ENCODE results near the gene C6orf120. TPM values are rescaled to one million over a fixed set of nuclear protein-coding genes. Genes with fewer than 3 reads are reported as not detected.

C6orf120 gene
- total and polyA plus RNA-seq, 9 of the 15 experiments (the other 6 are each of a cell fraction or from before 2014, with no cell fraction given), result 7.7 to 44.9 (median 34.8) TPM

- DNase-seq (ENCODE audit: extremely low read depth in 1 of 4, low spot score in 3 of 4) (no peak), FAIRE-seq (no peak), ATAC-seq (no peak)
- H3K9ac ChIP-seq (ENCODE audit: insufficient read depth in 1 of 2, low read depth in 2 of 2, low read length in 2 of 2), result no peak overlapping the region
- in situ Hi-C loops (cut with MboI), result no loop called here
- ChIA-PET POLR2A (no interaction called here), CTCF (ENCODE audit: low intra/inter-chr PET ratio) (no interaction called here)
- no peaks in the 10 kb centered on the region for H3K79me2 ChIP-seq (ENCODE audit: control insufficient read depth, insufficient read depth, low read length)
- no peak overlapping the region for H3K4me2 ChIP-seq (ENCODE audit: insufficient read depth, low read length)
- no TSS peak for BruUV-seq (replicated peaks)
- TF ChIP-seq FUS (optimal IDR thresholded peaks at IDR 0.05; ENCODE audit: low read depth, low read length), result no peak
- TF ChIP-seq CHD7 (IDR thresholded peaks at IDR 0.05; ENCODE audit: low read depth, low read length), result no peak
- no peak for TF ChIP-seq ZFPM2 (CRISPR knock-in tag; IDR thresholded peaks at IDR 0.05)
- no peak for TF ChIP-seq NCOA4 (IDR thresholded peaks at IDR 0.05; ENCODE audit: partially characterized antibody)
- TF ChIP-seq ZNF354B (CRISPR knock-in tag; IDR thresholded peaks at IDR 0.05), result no peak
- no peak for TF ChIP-seq ZNF444 (CRISPR knock-in tag; IDR thresholded peaks at IDR 0.05)
- TF ChIP-seq GATAD2B (IDR thresholded peaks at IDR 0.05; ENCODE audit: borderline replicate concordance), result no peak
- TF ChIP-seq CHD2 (IDR thresholded peaks at IDR 0.05; ENCODE audit: low read depth, low read length), result no peak
- TF ChIP-seq HDAC8 (tag; IDR thresholded peaks at IDR 0.05), result no peak
- no peak for TF ChIP-seq IRF1 (CRISPR knock-in tag; IDR thresholded peaks at IDR 0.05; ENCODE audit: borderline replicate concordance)
- intact Hi-C loops (cut with micrococcal nuclease), result no loop called here
- no peaks in the 10 kb centered on the region; a peak in 1 of 5 replicates for H3K4me1 ChIP-seq (replicated peaks in 1 of 2; ENCODE audit: control insufficient read depth in 2 of 2, insufficient read depth in 2 of 2, low read length in 2 of 2)
- no peak overlapping the region for H2AFZ ChIP-seq (ENCODE audit: low read depth, low read length)
- peaks cover 67% of the 10 kb centered on the region for H3K36me3 ChIP-seq (ENCODE audit: control insufficient read depth, insufficient read depth, low read length)
- no peaks in the 10 kb centered on the region for H3K27me3 ChIP-seq (ENCODE audit: control insufficient read depth in 2 of 2, insufficient read depth in 2 of 2, low read length in 2 of 2)
- no peak overlapping the region for H3K27ac ChIP-seq (ENCODE audit: extremely low read depth, low read depth, low read length)
- 57% methylated on average over 7 of the region's 7 CpGs for WGBS (ENCODE audit: insufficient coverage, low coverage, missing lambda C conversion rate)
- no peaks in the 10 kb centered on the region for H3K9me3 ChIP-seq (replicated peaks; ENCODE audit: control insufficient read depth, insufficient read depth, low read depth, low read length)
- H4K20me1 ChIP-seq (replicated peaks; ENCODE audit: control insufficient read depth, insufficient read depth, low read length), result no peaks in the 10 kb centered on the region
- no peak overlapping the region for H3K4me3 ChIP-seq
- no peaks in the 10 kb centered on the region for H3K9me1 ChIP-seq (ENCODE audit: control insufficient read depth, insufficient read depth, low read length)
Observed at GRCh38 chr6:169669889-169670288, 32.0 kb upstream of the C6orf120 start.

All from K562 (cell line).